ENCODE measurements around the gene GNAO1.

- no peak for TF ChIP-seq CTCF (conservative IDR thresholded peaks at IDR 0.05)
- TF ChIP-seq ZFX (IDR thresholded peaks at IDR 0.05): no peak
Measured at GRCh38 chr16:56265746-56266145, 74.5 kb downstream of the GNAO1 start.
